WI38 (cell line): ENCODE data around the gene SLC17A9.

Source experiments
- H3K4me3 ChIP-seq: 2 replicates; pipeline ENCODE4 v1.5.1; 2011; ENCODE audit warnings: low read depth, mild to moderate bottlenecking, control low read depth, low read length
- TF ChIP-seq, protein P1 (sequence below): IDR thresholded peaks from 2 replicates; pipeline ENCODE4 v1.5.1; 2012; ENCODE audit warnings: low read depth, mild to moderate bottlenecking, control low read depth, low read length

Gene SLC17A9

DNA sequence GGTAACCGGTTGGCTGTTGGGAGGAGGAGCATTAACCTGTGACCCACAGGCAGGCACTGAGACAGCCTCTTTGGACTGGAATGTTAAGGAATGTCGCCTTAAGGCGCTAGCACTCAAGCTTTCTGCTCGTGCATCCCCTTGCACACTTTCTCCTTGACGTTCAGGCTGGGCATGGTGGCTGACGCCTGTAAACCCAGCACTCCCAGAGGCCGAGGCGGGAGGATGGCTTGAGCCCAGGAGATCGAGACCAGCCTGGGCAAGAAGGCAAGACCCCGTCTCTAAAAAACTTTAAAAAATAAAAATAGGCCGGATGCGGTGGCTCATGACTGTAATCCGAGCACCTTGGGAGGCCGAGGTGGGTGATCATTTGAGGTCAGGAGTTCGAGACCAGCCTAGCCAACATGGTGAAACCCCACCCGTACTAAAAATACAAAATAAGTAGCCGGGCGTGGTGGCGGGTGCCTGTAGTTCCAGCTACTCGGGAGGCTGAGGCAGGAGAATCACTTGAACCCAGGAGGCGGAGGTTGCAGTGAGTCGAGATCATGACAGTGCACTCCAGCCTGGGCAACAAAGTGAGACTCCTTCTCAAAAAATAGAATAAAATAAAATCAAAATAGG, 16.4 kb upstream of the SLC17A9 start:
- TF ChIP-seq, protein P1, sequence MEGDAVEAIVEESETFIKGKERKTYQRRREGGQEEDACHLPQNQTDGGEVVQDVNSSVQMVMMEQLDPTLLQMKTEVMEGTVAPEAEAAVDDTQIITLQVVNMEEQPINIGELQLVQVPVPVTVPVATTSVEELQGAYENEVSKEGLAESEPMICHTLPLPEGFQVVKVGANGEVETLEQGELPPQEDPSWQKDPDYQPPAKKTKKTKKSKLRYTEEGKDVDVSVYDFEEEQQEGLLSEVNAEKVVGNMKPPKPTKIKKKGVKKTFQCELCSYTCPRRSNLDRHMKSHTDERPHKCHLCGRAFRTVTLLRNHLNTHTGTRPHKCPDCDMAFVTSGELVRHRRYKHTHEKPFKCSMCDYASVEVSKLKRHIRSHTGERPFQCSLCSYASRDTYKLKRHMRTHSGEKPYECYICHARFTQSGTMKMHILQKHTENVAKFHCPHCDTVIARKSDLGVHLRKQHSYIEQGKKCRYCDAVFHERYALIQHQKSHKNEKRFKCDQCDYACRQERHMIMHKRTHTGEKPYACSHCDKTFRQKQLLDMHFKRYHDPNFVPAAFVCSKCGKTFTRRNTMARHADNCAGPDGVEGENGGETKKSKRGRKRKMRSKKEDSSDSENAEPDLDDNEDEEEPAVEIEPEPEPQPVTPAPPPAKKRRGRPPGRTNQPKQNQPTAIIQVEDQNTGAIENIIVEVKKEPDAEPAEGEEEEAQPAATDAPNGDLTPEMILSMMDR, result no peak
- peak overlapping the region; percentile 95 for H3K4me3 ChIP-seq

DNA sequence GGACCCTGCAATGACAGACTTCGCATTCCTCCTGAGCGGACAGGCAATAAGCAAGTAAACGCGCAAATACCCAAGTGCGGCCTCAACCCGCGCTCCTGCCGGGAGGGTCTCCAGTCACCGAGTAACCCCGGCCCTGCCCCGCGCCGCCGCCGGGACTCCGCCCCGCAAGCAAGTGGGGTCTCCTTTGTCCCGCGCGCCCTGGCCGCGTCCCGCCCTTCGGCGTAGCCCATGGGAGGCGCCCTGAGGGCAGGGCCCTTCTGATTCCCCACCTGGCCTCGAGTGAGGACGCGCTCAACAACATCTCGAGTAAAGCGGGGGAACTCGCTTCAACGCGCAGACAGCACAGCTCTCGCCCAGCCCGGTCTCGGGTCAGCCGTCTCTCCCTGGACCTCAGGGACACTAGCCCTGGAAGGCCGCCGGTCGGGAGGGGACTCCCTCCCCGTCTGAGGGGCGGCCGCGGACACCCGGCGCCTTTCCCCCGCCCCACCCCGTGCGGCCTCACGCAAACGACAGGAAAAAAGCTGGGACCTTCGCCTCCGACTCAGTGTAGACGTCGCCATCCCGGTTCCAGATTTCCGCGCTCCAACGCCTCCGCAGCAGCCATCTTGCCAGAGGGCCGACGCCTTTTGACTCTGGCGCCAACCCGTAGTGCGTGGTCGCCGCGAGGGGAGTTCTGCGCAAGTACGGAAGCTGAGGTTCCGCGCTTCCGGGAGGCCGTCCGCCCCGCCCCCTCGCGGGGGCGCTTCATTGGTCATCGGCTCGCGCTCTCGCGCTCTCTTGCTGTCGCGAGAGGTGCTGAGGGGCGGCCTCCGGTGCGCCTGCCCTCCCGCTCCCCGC, 15.0 kb upstream of the SLC17A9 start:
- TF ChIP-seq, protein P1, result no peak
- H3K4me3 ChIP-seq, result peak overlapping the region; percentile 95

DNA sequence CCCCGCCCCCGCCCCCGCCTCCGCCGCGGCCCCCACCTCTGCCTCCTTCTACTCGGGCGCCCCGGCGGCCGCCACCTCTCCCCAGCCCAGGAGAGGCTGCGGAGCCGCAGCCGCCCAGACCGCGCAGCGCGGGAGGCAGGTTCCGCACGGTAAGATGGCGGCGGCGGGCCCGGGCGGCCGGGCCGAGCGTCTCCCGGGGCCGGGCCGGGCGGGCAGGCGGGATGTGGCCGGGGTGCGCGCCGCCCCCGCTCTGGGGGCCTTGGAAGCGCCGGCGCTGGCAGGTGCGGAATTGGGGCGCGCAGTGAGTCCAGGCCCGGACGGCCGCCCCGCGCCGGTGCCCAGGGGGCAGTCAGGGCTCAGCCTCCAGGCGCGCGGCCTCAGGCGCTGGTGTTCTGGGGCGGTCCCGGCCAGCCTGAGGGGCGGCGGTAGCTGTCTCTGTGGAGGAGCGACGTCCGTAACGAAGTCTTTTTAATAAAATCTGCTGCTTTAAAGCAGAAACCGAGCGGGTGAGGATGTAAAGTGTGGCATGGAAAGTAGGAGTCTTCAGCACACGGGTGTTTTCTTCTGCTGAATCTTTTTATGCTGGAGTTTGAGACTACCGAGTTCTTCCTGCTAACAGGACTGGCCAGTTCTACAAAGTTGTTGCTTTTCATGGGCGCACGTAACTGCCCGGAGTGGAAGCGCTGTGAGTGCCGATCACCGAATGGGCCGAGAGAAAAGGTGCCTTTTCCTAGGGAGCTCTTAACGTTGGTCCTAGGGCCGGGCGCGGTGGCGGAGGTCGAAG, 14.2 kb upstream of the SLC17A9 start, which contains the start of gene GID8:
Gene GID8 (plus strand): TSS at position 43 of the 784 bp plus-strand sequence. CDS start 3,356 bp downstream, outside the sequence.
- TF ChIP-seq, protein P1, result no peak
- H3K4me3 ChIP-seq, result peak within 1 kb of the TSS; percentile 95

DNA sequence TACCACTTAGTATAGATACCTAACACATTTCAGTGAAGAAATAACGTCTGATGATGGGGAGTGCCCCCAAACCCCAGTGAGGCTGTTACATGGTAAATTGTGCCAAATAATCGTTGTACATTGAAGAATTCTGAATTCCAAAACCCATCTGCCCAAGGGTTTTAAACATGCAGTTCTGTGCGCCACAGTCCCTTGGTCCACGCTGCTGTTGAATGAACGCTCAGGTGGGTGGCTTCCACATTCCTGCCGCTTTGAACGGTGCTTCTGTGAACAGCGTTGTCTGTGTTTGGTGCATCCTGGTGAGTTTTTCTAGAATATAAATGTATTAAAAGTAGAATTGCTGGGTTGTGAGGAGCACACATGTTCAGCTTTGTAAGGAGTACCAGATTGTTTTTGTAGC, 11.6 kb upstream of the SLC17A9 start:
- TF ChIP-seq, protein P1, result no peak
- no peak overlapping the region for H3K4me3 ChIP-seq

DNA sequence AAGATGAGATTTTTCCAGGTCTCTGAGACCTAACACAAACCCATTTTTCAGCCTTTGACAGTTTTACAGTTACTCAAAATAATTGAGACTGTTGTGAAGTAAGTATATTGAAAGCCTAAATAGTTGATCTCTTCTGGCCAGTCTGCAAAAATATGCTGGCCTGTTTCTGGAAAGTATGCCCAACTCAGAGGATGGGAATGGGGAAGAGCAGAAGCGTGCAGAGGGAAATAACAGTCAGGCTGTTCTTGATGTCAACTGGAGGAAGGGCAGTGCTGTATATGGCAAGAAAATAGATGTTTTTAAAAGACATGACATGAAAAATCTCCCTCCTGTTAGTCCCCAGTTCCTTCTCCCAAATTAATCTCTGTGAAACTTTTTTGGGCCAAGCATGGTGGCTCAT, 10.7 kb upstream of the SLC17A9 start:
- TF ChIP-seq, protein P1, result no peak
- H3K4me3 ChIP-seq, result no peak overlapping the region

DNA sequence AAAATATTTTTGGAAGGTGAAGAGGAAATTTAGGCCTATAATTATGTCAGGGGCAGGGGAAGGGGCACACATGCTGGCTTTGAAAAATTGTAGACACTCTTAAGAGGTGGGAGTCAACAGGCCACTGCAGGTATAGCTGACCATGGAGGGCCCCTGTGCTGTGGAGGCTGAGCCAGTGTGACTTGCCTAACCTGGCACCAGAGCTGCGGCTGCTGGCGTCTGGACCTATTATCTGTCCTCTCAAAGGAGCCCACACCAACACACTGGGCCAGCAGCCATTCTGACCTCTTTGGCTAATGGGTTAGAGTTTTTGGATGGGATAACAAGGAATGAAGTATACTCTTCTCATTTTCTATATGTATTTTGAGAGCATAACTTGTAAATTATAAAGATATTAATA, 10.1 kb upstream of the SLC17A9 start:
- H3K4me3 ChIP-seq, result no peak overlapping the region
- TF ChIP-seq, protein P1, result no peak
